ENCODE measurements around the gene FGFR2.

Gene FGFR2

DNA sequence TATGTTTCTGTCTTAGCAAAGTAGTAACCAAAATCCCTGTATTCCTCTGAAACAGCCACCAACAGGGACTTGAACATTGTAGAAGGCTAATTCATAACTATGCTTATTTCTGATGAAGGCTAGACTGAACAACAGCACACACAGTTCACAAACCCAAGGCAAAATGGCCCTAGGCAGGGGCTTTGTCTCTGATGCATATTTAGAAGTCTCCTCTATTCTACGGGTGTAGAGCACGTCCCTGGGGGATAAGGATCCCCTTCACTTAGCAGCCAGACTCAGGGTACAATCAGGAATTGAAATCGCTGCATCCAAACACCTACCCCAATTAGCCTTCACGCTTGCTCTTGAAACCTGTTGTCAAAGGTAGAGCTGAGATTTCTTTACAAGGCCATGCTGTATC lies 45.5 kb downstream of the FGFR2 start:
- Mint-ChIP-seq H3K9me3 (peaks cover 26% of the 10 kb centered on the region), H3K36me3 (ENCODE audit: low read depth) (peaks cover 69% of the 10 kb centered on the region), H3K27ac (no peak overlapping the region), H3K27me3 (ENCODE audit: low read depth, poor library complexity) (peaks cover 3% of the 10 kb centered on the region), H3K4me1 (peaks cover 42% of the 10 kb centered on the region), H3K4me3 (no peak overlapping the region)
- TF ChIP-seq, protein P1, sequence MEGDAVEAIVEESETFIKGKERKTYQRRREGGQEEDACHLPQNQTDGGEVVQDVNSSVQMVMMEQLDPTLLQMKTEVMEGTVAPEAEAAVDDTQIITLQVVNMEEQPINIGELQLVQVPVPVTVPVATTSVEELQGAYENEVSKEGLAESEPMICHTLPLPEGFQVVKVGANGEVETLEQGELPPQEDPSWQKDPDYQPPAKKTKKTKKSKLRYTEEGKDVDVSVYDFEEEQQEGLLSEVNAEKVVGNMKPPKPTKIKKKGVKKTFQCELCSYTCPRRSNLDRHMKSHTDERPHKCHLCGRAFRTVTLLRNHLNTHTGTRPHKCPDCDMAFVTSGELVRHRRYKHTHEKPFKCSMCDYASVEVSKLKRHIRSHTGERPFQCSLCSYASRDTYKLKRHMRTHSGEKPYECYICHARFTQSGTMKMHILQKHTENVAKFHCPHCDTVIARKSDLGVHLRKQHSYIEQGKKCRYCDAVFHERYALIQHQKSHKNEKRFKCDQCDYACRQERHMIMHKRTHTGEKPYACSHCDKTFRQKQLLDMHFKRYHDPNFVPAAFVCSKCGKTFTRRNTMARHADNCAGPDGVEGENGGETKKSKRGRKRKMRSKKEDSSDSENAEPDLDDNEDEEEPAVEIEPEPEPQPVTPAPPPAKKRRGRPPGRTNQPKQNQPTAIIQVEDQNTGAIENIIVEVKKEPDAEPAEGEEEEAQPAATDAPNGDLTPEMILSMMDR (IDR thresholded peaks at IDR 0.05), result no peak
- no peak for DNase-seq

DNA sequence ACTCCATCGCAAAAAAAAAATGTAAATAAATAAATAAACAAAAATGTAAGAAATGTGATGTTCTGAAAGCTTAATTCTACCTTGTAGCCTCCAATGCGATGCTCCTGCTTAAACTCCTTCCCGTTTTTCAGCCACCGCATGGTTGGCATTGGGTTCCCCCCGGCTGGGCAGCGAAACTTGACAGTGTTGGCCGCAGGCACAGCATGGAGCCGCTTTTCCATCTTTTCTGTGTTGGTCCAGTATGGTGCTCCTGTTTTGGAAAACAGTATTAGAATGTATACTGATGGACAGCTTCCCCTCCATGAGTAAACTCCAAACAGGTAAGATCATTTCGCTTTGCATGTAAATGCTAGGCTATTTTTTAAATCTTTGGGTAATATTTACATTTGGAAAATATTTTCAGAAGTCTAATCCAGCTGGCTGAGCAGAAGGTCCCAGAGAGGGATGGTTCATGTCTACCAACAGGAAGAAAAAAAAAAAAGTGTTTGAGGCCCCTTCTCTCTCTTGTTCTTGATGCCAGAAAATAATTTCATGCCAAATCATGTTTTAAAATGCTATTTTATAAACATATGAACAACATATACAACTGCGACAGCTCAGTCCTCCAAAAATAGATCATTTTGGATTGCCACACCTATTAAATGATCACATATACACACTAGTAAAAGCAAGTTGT lies 46.9 kb downstream of the FGFR2 start:
- DNase-seq, result no peak
- Mint-ChIP-seq H3K27ac (no peak overlapping the region), H3K9me3 (peaks cover 26% of the 10 kb centered on the region), H3K36me3 (ENCODE audit: low read depth) (peaks cover 79% of the 10 kb centered on the region), H3K4me3 (no peak overlapping the region), H3K27me3 (ENCODE audit: low read depth, poor library complexity) (peaks cover 3% of the 10 kb centered on the region), H3K4me1 (peaks cover 28% of the 10 kb centered on the region)
- TF ChIP-seq, protein P1 (IDR thresholded peaks at IDR 0.05), result no peak

DNA sequence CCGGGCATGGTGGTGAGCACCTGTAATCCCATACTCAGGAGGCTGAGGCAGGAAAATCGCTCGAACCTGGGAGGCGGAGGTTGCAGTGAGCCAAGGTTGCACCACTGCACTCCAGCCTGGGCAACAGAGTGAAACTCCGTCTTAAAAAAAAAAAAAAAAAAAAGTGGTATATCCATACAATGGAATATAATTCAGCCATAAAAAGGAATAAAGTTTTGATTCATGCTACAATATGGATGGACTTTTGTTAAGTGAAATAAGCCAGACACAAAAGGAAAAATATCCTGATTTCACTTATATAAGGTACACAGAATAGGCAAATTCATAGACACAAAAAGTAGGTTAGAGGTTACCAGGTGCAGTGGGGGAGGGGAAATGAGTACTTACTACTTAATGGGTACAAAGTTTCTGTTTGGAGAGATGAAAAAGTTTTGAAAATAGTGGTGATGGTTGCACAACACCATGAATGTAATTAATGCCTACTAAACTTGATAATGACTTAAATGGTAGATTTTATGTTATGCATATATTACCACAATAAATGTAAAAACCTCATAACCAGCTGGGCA lies 53.9 kb downstream of the FGFR2 start:
- H3K36me3 Mint-ChIP-seq (ENCODE audit: low read depth), result peaks cover 68% of the 10 kb centered on the region
- TF ChIP-seq, protein P1 (IDR thresholded peaks at IDR 0.05), result no peak
- no peak overlapping the region for H3K27ac Mint-ChIP-seq
- peaks cover 19% of the 10 kb centered on the region for H3K9me3 Mint-ChIP-seq
- H3K4me1 Mint-ChIP-seq, result peaks cover 38% of the 10 kb centered on the region
- no peak overlapping the region for H3K4me3 Mint-ChIP-seq
- DNase-seq, result no peak
- H3K27me3 Mint-ChIP-seq (ENCODE audit: low read depth, poor library complexity), result peaks cover 6% of the 10 kb centered on the region

DNA sequence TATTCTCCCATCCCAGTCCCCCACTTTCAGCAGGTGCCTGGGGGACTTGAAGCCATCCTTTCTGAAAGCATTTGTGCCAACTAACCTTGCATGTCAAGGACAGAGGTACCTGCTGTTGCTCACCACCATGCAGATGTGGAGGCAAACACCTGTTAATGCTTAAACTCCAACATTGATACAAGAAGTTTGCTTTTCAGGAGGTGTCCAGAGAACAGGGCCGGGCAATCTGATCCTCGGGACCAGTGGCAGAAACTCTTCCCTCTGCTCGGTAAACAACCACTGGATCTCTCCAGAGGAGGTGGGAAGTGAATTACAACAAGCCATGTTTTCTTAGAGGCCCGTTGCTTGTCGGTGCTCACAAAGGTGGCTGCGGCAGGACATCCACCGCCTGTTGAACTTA lies 54.7 kb downstream of the FGFR2 start:
- Mint-ChIP-seq H3K27ac (peak overlapping the region; percentile 8), H3K27me3 (ENCODE audit: low read depth, poor library complexity) (peaks cover 6% of the 10 kb centered on the region), H3K36me3 (ENCODE audit: low read depth) (peaks cover 68% of the 10 kb centered on the region), H3K4me1 (peaks cover 38% of the 10 kb centered on the region), H3K9me3 (peaks cover 15% of the 10 kb centered on the region), H3K4me3 (peak overlapping the region; percentile 7)
- DNase-seq, result no peak
- TF ChIP-seq, protein P1 (IDR thresholded peaks at IDR 0.05), result no peak

DNA sequence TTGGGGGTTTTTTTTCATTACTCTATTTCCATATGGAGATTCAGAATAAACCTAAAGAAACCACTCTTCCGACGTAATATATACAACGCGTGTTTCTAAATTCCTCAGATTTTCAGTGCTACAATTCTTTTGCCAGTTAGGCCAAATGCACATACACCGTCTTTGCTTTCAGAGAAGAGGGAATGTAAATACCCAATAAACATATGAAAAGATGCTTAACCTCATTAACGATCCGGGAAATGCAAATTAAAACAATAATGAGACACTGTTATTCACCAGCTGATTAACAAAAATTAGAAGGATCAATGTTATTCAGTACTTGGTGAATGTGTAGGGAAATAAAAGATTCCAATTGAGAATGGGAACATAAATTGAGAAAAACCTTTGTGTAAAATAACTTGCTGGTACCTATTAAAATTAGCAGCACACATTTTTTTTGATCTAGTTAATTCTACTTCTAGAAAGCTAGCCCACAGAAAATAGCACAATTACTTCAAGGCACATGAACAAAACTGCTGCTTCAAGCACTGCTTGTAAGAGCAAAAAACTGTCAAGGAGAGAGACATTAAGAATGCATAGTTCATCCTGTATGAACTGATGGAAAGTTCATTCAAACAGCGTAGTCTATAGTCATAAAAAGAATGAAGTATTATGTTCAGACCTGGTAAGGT lies 56.7 kb downstream of the FGFR2 start:
- DNase-seq, result no peak
- no peak overlapping the region for H3K4me3 Mint-ChIP-seq
- TF ChIP-seq, protein P1 (IDR thresholded peaks at IDR 0.05), result no peak
- H3K27me3 Mint-ChIP-seq (ENCODE audit: low read depth, poor library complexity), result peaks cover 6% of the 10 kb centered on the region
- peaks cover 38% of the 10 kb centered on the region for H3K4me1 Mint-ChIP-seq
- peaks cover 15% of the 10 kb centered on the region for H3K9me3 Mint-ChIP-seq
- no peak overlapping the region for H3K27ac Mint-ChIP-seq
- peaks cover 70% of the 10 kb centered on the region for H3K36me3 Mint-ChIP-seq (ENCODE audit: low read depth)

All from nephron progenitor cell (in vitro differentiated cells).